Activated gamma-delta T cell (primary cell): ENCODE measurements around the gene CENPO.
"Not testable (repeated sequence)": the region's sequence is repeated elsewhere in the genome, so short reads cannot be mapped to it uniquely, and the experiment has no call there.

Experiments used
- DNase-seq: peaks from one replicate; lab custom pipeline; 2025; lab: John Stamatoyannopoulos, UW

The CENPO gene

GRCh38 chr2:24788816-24789215 is 4.4 kb upstream of the CENPO start:
- DNase-seq: no peak

- no peak for DNase-seq
These were observed 1.8 kb upstream of the CENPO start for GRCh38 chr2:24791452-24791851.

GRCh38 chr2:24792542-24792873 is 717 bp upstream of the CENPO start:
- DNase-seq: no peak

DNA sequence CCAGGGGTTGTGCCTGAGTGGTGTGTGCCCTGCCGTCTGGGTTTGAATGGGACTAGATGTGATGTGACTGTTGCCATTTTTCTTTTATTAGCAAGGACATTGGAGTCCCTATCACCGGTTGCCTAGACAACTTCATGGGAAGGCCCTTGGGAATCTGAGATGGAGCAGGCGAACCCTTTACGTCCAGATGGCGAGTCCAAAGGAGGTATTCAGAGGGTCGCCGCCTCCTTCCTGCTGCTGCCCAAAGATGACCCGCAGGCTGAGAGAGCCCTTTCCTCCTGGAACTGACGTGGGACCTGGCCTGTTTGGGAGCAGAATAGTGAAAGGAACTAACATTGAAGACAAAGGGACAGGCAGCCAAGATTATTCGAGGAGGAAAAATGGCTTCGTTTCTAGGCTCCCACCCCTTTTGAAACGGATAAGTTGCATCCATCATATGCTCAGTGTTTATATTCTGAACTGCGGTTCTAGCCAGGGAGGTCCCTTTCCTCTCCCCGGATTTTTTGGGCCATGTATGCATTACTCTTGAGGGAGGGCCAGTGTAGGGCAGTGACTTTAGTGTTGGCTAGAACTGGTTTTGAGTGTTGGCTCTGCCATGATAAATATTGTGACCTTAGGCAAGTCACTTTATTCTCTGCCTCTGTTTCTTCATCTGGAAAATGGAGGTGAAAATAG is 673 bp downstream of the CENPO start:
- DNase-seq: no peak

DNA sequence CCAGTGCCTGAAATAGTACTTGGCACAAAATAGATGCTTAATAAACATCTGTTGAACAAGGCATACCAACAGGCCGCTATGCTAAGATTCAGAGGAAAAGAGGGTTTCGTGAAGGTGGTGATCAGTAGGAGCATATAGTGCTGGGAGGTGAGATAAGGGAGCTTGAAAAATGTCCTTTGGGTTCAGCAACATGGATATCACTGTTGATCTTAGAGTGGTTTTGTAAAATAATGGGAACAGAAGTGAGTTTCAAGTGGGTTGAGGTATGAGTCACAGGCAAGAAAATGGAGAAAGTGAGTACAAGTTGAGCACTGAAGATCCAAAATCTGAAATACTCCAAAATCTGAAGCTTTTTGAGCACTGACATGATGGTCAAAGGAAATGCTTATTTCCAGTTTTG is 4.4 kb downstream of the CENPO start:
- no peak for DNase-seq

- DNase-seq: not testable (repeated sequence)
These were observed 7.3 kb downstream of the CENPO start for GRCh38 chr2:24800487-24800886.

- not testable (repeated sequence) for DNase-seq
These were observed 12.8 kb downstream of the CENPO start for GRCh38 chr2:24805811-24806660.

GRCh38 chr2:24806661-24807036 is 13.4 kb downstream of the CENPO start:
- no peak for DNase-seq

DNA sequence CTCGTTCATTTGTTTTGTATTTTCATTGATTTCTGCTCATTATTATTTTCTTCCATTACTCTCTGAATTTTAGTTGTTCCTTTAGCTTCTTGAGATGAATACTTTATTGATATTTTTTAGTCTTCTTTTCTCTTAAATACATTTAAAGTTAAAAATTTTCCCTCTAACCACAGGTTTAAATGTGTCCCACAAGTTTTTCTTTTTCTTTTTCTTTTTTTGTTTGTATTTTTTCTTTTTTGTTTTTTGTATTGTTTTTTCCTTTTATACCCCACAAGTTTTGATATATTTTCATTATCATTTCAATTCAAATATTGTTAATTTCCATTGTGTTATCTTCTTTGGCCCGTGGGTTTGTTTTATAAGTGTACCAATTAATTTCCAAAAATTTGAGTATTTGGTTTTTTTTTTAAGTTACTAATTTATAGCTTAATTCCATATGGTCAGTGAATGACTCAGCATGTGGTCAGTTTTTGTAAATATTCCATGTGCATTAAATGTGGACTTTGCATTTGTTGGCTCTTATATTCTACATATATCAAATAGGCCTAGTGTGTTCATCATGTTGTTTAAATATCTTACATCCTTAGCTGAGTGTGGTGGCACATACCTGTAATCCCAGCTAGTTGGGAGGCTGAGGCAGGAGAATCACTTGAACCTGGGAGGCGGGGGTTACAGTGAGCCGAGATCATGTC is 16.2 kb downstream of the CENPO start:
- no peak for DNase-seq

GRCh38 chr2:24813691-24814137 is 20.5 kb downstream of the CENPO start:
- DNase-seq: no peak

GRCh38 chr2:24814516-24814915 is 21.3 kb downstream of the CENPO start:
- DNase-seq: no peak

DNA sequence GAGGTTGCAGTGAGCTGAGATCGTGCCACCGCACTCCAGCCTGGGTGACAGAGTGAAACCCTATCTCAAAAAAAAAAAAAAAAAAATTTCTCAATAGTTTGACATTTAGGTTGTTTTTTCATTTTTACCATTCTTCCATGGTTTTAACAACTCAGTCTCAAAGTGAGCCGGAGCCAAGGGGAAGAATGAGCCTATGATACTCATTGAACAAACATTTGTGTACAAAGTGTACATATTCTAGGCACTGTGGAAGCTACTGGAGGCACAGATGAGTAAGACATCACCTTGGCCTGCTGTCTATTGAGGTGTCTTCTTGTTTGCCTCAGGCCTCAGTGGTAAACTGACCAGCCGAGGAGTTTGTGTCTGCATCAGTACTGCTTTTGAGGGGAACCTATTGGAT is 21.9 kb downstream of the CENPO start:
- no peak for DNase-seq

- no peak for DNase-seq
These were observed 23.2 kb downstream of the CENPO start for GRCh38 chr2:24816404-24816803.

GRCh38 chr2:24816884-24817283 is 23.7 kb downstream of the CENPO start:
- DNase-seq: no peak

GRCh38 chr2:24818721-24819167 is 25.5 kb downstream of the CENPO start:
- DNase-seq: no peak

GRCh38 chr2:24819442-24820174 is 26.4 kb downstream of the CENPO start:
- no peak for DNase-seq

DNA sequence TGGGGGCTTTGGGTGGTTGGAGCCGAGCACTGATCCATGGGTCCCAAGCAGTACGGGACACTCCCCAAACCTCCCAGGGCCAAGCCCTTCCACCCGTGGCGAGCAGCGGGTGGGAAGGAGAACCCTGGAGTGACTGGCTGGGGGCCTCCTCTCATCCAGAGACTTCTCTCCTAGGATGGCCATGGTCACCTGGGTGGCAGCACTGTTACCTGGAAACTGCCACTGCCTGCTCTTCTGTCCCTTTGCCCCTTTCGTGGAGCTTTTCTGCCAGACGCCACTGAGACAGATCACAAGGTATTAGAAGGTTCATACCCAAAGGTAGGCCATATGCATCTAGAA is 26.9 kb downstream of the CENPO start:
- no peak for DNase-seq

DNA sequence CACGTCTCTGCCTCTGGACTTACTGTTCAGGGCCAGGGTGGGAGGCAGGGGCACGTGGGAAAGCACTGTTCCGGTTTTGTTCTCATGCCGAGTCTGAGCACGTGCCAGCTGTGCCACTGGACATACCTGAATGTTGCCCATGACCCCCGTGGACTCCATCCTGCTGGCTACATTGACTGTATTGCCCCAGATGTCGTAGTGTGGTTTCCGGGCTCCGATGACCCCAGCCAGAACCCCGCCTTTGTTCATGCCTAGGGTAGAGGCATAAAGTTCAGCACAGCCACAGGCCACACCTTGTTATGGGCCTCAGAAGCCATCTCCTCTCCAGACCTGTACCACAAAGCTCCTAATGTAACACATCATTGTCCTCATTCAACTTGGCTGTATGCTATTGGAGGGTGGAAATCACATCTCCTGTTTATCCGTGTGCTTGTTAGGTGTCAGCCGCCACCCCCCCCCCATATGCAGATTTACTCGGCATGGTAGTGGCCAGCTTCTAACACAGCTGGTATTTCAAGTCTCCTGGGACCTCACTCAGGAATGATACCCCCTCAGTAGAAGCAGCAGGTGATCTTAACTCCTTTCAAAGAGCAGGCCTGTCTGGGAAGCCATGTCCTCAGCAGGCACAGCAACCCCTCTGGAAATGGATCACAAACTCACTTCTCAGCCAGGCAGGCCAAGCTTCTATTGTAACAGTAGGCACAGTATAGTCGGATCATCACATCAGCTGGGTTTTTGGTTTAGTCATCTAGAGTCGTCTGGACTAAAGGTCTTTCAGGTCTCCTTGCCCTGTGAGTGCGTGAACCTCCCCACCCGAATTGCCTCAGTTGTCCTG is 27.6 kb downstream of the CENPO start:
- no peak for DNase-seq

- no peak for DNase-seq
These were observed 28.2 kb downstream of the CENPO start for GRCh38 chr2:24821433-24821891.

GRCh38 chr2:24822049-24822706 is 29.0 kb downstream of the CENPO start:
- DNase-seq: no peak
